GM18861 (cell line): Measurements from ENCODE around the gene PPP2R5C.

Source experiments
- ATAC-seq: cut with Tn5 transposase; IDR thresholded peaks from one replicate; pipeline ENCODE4 v1.9.1; 2021; ENCODE audit not compliant: unreplicated experiment

The PPP2R5C gene

DNA sequence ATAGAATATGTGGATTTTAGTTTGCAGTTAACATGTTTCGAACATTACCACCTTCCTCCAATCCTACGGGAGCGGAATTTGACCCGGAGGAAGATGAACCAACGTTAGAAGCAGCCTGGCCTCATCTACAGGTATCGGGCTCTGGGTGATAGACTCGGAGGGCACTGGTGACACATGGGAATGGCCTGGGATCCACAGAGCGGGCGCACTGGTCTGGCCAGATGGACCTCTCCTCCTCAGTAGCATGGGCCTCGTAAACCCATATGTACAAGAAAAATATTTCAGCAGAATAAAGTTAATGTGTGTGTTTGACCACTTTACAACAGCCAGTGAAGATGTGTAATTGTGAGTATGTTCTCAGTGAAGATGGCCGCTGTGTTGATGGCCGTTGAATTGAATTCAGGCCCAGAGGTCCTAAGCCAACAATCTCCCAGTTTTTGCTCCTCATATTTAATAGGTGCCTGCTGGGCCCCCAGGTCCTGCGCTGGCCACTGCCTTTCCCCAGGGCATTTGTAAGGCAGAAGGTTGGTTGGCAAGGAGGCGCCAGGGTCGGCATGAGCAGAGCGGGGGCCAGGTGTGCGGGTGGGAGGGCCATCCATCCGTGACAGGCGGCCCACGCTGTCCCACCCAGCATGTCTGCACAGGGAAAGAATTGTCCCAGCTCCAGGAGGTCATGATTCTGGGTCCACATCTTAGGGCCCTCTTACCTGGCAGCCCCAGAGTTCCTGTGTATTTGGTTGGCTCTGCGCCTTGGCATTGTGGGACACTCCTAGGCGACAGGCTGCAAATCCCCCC, 120.8 kb downstream of the PPP2R5C start:
- ATAC-seq: no peak

DNA sequence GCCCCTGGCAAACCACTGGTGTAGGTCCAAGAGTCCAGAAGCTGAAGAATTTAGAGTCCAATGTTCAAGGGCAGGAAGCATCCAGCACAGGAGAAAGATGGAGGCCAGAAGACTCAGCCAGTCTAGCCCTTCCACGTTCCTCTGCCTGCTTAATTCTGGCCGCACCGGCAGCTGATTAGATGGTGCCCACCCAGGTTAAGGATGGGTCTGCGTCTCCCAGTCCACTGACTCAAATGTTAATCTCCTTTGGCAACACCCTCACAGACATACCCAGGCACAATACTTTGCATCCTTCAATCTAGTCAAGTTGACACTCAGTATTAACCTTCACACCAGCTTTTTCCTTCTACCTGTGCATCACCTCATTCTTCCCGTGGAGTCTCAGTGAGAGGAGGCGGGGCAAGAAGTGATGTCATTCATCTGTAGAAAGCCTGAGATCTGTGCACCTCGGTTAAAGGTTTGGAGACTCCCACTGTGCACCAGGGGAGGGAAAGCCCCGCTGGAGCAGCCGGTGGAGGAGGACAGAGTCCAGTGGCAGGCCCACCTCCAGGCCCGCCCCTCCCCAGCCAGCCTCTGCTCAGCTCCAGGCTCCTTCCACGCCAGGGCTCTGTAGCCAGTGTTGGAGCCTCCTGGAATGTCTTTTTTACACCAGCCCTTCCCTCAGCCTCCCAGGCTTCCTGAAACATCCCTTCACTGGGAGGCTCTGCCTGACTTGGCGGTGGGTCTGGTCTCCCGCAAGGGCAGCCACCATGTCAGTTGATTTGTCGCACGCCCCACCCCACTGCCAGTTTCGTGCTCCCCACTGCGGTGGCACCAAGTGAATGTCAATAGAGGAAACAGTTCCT, 122.8 kb downstream of the PPP2R5C start:
- no peak for ATAC-seq

DNA sequence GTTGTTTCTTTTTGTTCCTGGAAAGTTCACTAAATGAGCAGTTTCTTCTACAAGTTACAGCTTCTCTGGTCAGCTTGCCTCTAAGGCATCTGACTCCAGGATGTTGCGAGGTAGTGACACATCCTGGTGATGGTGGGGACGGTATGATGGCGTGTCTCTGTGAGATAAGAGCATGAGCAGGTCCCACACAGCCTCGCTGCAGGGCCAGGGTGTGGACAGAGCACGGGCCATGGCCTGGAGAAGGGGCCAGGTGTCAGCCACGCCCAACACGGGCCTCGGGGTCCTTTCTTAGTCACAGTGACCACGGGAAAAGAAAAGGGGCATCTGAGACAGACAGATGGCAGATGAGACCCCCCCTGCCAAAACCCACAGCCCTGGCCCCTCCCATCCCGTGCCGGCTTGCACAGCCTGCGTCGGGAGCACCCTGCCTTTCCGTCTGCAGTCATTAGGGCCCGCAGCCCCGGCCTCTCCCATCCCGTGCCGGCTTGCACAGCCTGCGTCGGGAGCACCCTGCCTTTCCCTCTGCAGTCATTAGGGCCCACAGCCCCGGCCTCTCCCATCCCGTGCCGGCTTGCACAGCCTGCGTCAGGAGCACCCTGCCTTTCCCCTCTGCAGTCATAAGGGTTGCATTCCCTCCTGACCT, 123.5 kb downstream of the PPP2R5C start:
- ATAC-seq: no peak

DNA sequence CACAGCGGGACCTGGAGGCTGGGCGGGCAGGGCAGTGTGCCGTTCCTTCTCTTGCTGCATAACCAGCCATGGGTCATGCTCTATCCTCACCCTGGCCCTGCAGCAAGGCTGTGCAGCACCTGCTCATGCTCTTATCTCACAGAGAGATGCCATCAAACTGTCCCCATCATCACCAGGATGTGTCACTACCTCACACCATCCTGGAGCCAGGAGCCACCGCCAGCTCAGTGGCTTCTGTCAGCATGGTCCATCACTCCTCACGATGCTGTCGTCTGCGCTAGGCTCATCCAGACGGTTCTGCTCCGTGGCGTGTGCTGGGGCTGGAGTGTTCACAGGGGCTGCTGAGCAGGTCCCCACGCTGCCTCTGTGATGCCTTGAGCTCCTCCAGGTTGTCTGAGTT, 125.7 kb downstream of the PPP2R5C start:
- ATAC-seq: no peak

DNA sequence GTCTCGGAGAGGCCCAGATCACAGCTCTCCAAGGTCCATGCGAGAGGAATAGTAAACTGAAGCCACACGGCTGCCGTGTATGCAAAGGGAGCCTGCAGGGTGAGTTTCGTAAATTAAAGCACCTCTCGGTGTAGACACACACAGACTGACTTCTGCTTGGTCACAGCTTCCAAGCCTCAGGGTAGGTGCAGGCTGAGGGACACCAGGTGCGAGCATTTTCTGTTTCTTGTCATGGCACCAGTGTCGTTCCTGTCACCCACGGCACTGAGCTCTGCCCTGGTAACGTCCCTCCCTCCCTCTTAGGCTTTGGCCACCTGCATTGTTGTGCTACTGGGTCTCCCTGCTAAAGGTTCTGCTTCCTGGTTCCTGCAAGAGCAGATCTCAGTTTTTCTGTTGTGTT, 126.7 kb downstream of the PPP2R5C start:
- no peak for ATAC-seq

DNA sequence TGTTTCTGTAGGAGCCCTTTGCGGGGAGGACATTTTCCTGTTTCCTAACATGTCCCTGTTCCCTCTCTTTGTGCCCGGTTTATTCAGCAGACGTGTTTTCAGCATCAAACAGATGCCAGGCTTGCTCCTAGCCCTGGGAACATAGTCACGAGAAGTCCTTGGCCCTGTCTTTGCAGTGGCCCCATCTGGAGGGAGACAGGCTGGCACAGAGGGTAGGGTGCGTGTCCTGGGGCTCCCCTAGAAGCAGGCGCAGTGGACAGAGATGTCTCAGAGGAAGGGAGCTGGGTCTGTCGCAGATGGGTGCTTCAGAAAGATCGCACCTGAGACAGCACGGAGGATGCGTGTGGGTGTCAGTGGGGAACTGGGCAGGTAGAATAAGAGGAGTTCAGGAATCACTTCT, 127.9 kb downstream of the PPP2R5C start:
- no peak for ATAC-seq

DNA sequence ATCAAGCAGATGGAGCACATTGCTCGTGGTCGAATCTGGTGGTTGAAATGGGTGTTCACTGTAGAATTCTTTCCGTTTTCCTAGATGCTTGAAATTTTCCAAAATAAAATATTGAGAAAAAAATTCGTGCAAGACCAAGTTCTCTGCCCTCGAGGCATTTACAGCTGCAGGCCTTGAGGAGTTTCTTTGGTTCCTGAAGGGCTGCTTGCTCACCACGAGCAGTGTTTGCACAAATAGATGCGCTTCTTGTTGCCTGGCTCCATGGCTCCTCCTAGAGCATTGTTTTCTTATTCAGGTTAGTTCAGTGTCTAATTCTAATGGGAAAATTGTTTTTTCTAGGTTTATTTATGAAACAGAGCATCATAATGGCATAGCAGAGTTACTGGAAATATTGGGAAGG, 128.4 kb downstream of the PPP2R5C start:
- no peak for ATAC-seq

DNA sequence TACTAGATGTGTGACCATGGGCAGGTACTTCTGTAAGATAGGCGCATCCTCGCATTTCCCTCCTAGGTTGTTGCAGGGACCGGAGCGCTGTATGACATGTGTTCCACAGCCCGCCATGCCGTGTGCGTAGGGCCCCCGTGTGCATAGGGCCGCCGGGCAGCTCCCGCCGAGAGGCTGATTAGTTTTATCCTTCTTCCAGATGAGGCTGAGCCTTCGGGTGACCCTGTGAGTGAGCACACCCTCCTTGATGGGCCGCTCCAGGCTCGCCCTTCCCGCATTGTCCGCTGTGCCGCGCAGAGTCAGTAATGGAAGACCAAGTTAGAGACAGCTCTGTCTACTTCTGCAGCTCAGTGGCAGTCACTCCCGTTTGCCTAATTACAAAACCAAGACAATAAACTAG, 130.0 kb downstream of the PPP2R5C start:
- no peak for ATAC-seq

DNA sequence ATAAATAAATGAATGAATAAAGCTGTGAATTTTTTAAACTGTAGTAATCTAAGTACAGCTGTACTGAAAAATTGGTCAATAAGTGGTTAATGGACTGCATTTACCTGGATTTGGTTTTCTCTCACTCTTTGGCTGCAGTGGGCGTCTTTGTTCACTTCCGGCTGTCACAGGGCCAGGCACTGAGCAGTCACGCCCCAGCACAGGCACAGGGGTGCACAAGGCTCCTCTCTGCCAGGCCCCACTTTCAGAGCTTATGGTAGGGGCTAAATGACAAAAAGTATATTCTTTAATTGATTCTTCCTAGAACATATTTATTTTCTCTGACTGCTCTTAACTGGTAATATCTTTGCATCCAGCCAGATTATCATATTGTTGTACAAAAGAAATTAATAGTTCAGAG, 132.2 kb downstream of the PPP2R5C start:
- no peak for ATAC-seq

DNA sequence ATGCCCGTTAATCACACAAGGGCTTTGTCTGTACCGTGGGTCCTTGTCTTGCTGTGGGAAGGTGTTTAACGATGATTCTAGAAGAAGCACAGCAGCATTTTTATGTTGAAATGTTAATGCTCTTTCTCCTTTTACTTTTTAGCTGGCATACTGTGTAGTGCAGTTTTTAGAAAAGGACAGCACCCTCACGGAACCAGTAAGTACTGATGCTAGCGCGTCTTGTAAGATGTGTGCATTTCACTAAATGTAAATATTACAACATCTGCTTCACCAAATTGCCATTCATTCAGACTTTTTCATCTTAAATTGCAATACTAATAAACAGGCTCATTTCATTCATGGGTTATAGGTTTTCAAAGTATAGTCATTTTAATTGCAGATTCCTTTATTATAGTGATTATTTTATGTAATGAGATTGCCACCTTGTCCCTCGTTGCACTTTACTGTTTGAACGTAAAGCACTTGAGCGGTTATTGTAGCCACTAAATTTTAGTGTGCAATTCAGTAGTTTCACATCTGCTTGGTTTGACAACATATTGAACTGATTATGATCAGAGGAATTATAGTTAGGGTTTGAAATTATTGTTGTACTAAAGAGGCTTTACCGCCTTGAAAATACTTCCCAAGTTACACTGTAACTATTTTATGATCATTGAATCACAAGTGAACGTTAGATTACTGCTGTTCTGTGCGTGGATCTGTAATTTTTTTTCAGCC, 133.0 kb downstream of the PPP2R5C start:
- no peak for ATAC-seq

DNA sequence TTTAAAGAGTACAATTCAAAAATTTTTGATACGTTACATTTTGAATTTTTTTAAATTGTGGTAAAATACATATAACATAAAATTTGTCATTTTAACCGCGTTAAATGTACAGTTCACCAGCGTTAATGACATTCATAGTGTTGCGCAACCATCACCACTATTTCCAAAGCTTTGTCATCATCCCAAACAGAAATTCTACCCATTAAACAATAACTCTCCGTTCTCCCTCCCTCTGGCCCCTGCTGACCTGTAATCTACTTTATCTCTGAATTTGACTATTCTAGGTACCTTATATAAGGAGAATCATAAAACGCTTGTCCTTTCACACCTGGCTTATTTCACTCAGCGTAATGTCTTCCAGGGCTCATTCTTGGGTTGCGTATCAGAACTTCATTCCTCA, 133.7 kb downstream of the PPP2R5C start:
- ATAC-seq: no peak

DNA sequence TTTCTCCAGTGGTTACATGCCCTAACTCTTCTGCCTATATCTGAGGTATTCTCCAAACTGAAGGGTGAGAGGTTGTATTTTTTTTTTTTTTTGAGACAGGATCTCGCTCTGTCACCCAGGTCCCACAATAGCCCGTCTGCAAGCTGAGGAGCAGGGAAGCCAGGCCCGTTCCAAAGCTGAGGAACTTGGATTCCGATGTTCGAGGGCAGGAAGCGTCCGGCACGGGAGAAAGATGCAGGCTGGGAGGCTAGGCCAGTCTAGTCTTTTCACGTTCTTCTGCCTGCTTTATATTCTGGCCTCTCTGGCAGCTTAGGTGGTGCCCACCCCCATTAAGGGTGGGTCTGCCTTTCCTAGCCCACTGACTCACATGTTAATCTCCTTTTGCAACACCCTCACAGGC, 135.8 kb downstream of the PPP2R5C start:
- no peak for ATAC-seq

DNA sequence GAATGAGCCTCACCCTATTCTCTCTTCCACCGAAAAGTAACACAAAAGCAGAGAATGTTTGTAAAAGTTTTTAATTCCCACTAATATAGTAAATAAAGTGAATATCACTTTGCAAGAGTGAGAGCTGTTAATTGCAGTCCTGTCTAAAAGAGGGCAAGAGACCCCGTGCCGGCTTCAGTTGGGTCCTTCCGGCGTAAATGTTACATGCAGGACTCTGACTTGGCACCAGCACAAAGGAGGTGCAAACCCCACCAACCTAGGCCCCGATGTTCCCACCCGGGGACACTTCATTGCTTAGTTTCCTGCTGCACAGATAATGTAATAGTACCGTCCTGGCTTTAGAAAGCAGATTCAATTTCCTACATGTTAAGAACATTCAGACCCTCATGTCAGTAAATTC, 136.9 kb downstream of the PPP2R5C start:
- ATAC-seq: no peak

DNA sequence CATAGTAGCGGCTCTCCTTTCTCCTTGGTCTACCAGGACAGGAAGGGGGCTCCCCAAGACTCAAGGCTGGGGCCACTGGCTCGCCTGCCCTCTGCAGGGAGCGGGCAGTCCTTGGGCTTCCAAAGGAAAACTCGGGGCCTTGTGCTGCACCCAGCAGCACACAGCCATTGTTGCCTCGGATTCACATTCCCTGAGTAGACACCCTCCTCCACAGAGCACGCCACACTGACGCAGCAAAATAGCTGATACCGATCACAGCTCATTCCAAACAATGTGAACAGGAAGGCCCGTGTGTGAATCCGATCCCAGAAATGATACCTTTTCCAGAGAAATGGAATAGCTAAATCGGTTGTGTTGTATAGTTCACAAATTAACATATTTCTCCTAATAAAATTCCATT, 137.8 kb downstream of the PPP2R5C start:
- no peak for ATAC-seq

DNA sequence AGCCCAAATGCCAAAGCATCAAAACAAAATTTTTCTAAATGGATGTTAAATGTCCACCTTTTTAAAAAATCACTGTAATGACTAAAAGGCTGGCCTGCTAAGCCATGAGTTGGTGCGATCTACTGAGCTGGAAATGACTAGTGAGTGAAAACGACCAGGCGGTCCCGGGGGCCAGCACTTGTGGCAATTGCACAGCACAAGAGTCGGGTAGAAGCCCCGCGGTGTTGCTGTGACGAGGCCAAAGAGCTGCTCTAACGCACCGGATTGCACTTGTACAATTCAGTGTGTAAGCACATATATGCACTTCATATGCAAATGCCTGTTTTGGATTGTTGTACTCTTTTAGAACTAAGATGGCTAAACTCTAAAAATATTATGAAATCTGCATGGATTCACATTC, 138.7 kb downstream of the PPP2R5C start:
- ATAC-seq: no peak

DNA sequence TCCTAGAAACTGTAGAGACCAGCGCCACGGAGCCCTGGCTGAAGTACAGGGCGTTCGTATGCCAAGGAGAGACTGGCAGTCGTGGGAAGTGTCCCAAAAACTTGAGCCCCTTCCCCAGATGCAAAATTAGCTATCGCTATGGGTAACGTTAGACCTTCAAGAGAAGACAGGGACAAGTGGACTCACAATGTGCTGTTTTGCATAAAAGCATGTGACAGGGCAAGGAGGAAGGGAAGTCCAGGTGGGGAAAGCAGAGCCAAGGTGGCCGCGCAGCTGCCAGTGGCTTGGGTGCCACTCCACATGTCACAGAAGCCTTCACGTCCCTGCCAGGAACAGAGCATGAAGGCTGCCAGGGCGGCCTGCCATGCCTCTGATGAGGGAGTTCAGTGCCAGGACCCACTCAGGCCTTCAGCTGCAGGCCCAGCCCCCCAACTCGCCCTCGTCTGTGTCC, 141.6 kb downstream of the PPP2R5C start:
- no peak for ATAC-seq

DNA sequence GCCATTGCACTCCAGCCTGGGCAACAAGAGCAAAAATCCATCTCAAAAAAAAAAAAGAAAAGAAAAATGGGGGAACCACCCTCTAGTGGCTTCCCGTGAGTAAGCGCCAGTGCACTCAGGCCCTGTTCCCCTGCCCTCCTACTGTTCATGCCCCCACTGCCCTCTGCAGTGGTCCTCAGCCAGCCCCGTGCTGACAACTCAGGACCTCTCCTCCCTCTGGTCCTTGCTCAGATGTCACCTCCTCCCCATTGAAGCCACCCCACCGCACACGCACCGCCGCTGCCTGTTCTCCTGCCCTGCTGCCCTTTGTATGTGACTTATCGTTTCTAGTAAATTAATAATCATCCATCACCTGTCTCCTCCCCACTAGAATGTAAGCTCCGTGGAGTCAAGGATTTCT, 144.1 kb downstream of the PPP2R5C start:
- ATAC-seq: no peak

DNA sequence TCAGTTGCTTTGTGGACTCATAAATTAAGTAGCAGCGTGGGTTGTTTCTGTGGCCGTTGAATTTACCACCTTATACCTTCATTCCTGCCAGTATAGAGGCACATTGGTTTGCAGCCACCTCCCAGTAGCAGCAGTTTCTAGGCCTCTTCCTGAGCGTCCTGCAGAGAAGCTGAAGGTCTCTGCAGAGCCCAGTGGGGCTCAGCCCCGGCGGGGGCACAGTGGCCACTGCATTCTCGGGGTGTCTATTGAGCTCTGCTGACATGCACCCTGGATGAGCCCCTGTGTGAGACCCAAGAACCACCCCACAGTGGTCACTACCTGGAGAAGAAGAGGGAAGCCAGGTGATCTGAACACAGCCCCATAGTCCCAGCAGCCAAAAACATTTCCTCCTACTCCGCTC, 145.1 kb downstream of the PPP2R5C start:
- no peak for ATAC-seq

DNA sequence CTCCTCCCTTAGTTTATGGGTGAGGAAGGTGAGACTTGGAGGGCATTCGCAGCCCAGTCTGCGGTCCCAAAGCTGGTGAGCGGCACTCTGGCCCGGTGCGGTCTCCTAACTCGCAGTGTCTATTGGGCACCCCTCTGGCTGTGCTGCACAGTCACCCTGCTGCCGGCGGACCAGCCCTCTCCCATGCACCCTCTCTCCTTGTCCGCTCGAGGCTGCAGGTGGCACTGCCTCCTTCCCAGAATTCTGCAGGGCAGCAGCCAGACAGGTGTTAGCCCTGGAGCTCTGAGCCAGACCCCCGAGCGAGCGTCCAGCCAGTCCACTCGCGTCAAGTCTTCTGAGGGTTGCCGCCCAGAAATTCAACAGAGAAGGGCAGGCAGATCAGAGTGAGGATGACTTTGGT, 146.1 kb downstream of the PPP2R5C start:
- no peak for ATAC-seq

DNA sequence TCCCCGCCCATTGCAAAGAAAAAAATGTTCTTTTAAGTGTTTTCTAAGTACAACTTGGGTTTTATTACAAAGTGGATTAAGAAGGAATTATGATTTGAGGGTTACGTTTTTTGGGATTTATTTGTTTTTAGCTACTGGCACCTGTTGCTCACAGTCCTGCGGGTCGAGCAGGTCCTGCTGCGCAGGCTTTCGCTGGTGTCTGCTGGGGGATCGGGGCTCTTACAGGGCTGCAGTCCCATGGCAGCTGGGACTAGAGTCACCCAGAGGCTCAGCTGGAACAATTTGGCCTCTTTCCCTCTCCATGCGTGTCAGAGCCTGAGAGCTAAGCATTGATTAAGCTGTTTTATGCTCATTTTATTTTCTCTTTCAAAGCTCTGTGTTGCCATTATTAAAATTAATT, 147.3 kb downstream of the PPP2R5C start:
- no peak for ATAC-seq

DNA sequence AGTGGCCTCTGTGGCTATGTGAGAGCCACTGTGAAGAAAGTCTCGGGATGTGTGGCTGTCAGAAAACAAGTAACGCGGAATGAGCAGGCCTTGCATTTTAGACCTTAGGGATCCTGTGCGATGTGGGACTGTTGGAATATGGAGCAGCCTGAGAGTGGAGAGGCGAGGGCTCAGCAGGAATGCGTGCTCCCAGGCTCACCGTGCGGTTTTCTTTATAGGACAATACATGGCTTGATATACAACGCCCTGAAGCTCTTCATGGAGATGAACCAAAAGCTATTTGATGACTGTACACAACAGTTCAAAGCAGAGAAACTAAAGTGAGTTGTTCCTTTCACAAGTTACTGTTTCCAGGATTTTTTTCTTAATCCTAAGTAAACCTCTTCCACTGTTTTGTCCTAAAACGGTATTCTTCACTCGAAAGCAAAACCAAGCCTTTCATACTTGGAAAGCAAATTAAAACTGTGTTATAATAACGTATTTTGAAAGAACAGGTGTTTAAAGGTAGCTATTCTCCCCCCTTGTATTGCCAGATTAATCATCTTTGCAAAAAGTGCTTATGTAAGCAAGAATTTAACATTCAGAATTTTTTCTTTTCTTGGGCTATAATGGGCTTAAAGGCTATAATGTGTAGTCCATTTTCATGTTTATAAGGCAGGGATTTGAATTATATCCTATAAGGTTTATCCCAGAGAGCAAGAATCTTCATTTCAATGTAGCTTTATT, 148.0 kb downstream of the PPP2R5C start:
- ATAC-seq: no peak
